ENCODE results near the gene NES.

NES gene

DNA sequence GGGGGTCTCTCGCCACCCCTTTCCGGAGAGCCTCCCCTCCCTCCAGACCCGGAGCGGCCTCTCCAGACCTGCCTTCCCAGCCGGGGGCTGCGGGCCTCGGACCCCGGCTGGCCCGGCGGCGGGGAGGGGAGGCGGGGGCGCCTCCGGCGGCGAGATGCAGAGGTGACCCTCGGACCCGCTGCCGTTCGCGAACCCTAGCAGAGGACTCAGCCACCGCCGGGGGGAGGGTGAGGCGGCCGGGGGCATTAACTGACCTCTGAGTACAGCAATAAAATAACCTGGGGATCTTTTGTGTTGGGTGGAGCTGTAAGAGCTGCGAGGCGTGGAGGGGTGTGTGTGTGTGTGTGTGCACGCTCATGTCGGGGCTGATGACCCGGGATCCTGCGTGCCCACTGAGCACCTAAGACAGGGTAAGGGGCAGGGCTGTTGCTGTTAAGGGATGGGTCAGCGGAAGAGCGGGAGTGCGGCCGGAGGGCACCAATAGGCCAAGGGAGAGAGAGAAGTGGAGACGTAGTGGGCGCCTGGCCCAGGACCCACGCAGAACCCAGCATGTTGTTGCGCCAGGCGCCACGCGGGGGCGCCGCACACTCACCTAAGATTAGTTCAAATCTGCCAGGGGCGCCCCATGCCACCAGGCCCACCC lies 51.6 kb downstream of the NES start:
- H3K4me3 ChIP-seq (replicated peaks; ENCODE audit: low read depth, low read length), result no peak overlapping the region
- TF ChIP-seq, protein P1, sequence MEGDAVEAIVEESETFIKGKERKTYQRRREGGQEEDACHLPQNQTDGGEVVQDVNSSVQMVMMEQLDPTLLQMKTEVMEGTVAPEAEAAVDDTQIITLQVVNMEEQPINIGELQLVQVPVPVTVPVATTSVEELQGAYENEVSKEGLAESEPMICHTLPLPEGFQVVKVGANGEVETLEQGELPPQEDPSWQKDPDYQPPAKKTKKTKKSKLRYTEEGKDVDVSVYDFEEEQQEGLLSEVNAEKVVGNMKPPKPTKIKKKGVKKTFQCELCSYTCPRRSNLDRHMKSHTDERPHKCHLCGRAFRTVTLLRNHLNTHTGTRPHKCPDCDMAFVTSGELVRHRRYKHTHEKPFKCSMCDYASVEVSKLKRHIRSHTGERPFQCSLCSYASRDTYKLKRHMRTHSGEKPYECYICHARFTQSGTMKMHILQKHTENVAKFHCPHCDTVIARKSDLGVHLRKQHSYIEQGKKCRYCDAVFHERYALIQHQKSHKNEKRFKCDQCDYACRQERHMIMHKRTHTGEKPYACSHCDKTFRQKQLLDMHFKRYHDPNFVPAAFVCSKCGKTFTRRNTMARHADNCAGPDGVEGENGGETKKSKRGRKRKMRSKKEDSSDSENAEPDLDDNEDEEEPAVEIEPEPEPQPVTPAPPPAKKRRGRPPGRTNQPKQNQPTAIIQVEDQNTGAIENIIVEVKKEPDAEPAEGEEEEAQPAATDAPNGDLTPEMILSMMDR (IDR thresholded peaks at IDR 0.05; ENCODE audit: low read length, missing control alignments), result peak; percentile 67
- peak; percentile 54 for DNase-seq (ENCODE audit: low read depth)

DNA sequence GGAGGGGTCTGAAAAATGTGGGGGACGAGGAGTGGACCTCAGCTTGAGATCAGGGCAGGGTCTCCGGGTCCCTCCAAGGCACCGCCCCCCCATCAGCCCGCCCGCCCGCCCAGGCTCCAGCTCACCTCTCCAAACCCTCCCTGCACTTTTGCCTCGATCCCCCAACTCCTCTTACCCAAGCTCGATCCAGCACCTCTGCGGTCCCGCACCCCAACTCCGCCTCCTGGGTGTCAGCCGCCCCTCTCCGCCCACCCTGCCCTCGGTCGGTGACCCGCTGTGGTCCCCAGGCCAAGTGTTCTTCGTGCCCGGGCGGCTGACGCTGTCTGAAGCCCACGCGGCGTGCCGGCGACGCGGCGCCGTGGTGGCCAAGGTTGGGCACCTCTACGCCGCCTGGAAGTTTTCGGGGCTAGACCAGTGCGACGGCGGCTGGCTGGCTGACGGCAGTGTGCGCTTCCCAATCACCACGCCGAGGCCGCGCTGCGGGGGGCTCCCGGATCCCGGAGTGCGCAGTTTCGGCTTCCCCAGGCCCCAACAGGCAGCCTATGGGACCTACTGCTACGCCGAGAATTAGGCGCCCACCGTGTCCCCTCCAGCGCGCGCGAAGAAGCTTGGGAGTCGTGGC lies 52.3 kb downstream of the NES start:
- no peak overlapping the region for H3K4me3 ChIP-seq (replicated peaks; ENCODE audit: low read depth, low read length)
- no peak for DNase-seq (ENCODE audit: low read depth)
- TF ChIP-seq, protein P1 (IDR thresholded peaks at IDR 0.05; ENCODE audit: low read length, missing control alignments), result no peak

DNA sequence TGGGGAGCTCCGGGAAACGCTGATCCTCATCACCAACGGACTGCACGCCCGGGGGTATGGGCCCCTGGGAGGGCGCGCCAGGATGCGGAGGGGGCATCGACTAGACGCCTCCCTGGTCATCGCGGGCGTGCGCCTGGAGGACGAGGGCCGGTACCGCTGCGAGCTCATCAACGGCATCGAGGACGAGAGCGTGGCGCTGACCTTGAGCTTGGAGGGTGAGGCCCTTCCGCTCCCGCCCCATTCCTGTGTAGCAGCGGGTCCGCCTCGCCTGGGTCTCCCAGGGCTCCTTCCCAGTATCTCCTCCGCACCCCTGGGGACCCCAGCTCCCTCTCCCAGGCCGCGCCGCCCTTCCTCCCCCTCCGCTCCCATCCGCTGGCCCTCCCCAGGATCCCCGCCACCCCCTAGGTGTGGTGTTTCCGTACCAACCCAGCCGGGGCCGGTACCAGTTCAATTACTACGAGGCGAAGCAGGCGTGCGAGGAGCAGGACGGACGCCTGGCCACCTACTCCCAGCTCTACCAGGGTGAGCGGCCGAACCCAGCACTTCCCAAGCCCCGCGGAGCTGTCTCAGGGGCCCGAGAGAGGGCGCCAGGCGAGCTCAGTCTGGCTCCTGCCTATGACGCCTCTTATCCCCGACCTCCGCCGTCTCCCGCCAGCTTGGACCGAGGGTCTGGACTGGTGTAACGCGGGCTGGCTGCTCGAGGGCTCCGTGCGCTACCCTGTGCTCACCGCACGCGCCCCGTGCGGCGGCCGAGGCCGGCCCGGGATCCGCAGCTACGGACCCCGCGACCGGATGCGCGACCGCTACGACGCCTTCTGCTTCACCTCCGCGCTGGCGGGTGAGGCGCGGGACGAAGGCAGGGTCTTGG lies 53.0 kb downstream of the NES start:
- peak; percentile 43 for DNase-seq (ENCODE audit: low read depth)
- peak overlapping the region; percentile 30 for H3K4me3 ChIP-seq (replicated peaks; ENCODE audit: low read depth, low read length)
- TF ChIP-seq, protein P1 (IDR thresholded peaks at IDR 0.05; ENCODE audit: low read length, missing control alignments), result peak; percentile 29

DNA sequence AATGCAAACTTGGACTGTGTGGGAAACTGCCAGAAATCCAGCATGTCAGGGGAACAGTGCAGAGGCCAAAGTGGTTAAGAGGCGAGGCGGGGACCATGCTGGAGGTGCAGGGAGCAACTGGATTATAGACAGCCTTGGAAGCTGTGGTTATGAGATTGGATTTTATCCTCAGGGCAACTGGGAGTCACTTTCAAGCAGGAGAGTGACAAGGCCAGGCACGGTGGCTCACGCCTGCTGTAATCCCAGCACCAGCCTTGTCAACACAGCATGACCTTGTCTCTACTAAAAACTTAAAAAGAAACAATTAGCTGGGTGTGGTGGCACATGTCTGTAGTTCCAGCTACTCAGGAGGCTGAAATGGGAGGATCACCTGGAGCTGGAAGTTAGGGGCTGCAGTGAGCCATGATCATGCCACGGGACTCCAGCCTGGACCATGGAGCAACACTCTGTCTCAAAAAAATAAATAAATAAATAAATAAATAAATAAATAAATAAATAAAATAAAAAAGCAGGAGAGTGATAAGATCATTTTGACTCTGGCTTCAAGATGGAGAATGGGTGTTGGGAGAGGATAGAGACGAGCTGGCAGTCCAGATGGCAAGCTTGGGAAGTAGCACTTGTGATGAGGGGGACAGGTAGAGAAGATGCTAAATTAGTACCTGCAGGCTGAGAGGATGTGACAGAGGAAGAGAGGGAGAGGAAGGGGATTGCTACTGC lies 54.5 kb downstream of the NES start:
- DNase-seq (ENCODE audit: low read depth), result no peak
- TF ChIP-seq, protein P1 (IDR thresholded peaks at IDR 0.05; ENCODE audit: low read length, missing control alignments), result no peak
- no peak overlapping the region for H3K4me3 ChIP-seq (replicated peaks; ENCODE audit: low read depth, low read length)

DNA sequence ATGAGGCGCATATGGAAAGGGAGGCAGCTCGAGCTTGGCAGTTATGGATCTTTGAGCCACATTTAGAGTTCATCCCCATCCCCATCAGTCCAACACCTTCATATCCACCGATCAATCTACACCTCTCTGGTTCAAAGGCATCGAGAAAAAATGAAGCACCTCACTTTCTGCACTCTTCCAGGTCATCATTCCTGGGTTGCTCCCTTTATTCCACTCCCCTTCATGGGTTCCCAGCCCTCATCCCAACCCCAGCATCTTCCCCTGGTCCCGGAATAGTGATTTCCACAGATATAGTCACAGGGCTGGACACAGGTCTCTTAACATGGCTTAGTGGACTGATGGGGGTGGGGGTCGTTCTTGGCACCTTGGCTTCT lies 57.6 kb downstream of the NES start:
- DNase-seq (ENCODE audit: low read depth), result no peak
- TF ChIP-seq, protein P1 (IDR thresholded peaks at IDR 0.05; ENCODE audit: low read length, missing control alignments), result no peak
- H3K4me3 ChIP-seq (replicated peaks; ENCODE audit: low read depth, low read length), result no peak overlapping the region

DNA sequence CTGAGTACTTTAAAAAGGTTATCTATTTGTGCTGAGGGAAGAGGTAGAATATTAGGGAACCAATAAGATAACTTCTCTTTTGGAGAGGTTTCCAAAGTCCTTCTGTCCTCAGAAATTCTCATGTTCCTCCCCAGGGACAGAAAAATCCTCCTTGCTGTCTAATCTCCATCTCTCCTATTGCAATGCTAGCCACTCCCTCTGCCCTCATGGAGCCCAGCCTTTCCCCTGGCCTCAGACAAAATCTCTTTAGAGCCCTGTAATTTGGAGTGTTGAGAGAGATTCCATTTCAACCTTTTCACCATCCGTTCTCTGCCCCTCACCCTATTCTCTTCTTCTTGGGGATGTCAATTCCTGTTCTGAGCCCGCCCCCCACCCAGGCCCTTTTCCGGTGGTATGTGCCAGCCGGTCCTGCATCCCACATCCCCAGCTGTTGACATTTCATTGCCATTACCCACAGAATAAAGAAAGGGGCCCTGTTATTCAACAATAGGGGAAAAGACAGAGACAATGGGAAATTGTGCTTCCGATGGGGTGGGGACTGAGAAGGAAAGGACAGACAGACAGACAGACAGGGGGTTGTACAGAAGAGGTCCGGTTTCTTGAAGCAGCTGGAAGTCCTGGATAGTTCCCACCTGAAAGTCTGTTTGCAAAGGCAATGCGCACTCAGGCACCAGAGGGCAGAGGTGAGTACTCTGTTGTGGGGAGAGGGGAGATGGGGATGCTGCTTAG lies 58.2 kb downstream of the NES start, which contains the start of gene HAPLN2:
TSS of gene HAPLN2 (plus strand) at position 563 of the 729 bp plus-strand sequence. CDS start 4,076 bp downstream, outside the sequence.
- DNase-seq (ENCODE audit: low read depth), result peak; percentile 23
- TF ChIP-seq, protein P1 (IDR thresholded peaks at IDR 0.05; ENCODE audit: low read length, missing control alignments), result peak; percentile 56
- no peak within 1 kb of the TSS for H3K4me3 ChIP-seq (replicated peaks; ENCODE audit: low read depth, low read length)
